GM18499 (cell line): Measurements from ENCODE around the gene DAB2IP.
"Not testable (repeated sequence)": the region's sequence is repeated elsewhere in the genome, so short reads cannot be mapped to it uniquely, and the experiment has no call there.

ENCODE experiments used
- ATAC-seq: cut with Tn5 transposase; IDR thresholded peaks from one replicate; pipeline ENCODE4 v1.9.1; 2021; ENCODE audit warnings: moderate number of reproducible peaks; ENCODE audit not compliant: insufficient read depth, unreplicated experiment

The DAB2IP gene

DNA sequence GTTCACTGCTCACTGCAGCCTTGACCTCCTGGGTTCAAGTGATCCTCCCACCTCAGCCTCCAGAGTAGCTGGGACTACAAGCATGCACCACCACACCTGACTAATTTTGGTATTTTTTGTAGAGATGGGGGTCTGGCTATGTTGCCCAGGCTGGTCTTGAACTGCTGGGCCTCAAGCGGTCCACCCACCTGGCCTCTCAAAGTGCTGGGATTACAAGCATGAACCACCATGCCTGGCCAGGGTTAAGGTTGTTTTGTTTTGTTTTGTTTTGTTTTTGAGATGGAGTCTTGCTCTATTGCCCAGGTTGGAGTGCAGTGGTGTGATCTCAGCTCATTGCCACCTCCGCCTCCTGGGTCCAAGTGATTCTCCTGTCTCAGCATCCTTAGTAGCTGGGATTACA is 28.0 kb upstream of the DAB2IP start:
- not testable (repeated sequence) for ATAC-seq

DNA sequence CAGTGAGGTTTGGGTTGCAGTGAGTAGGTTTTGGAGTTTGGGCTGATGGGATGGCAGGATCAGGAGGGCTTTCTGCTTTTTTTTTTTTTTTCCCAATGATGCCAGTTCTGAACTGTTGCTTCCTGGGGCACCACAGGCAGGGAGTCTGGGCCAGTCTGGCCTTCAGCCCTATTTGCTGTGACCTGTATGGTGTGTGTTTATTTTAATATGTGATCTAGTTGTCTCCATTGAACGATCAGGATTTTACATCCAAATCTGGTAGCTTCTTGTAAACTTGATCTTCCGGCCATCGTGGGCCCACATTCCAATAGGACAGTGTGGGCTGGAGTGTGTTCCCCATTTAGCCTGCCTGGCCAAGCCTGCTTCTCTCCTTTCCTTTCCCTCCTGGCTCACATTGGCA is 25.8 kb upstream of the DAB2IP start:
- ATAC-seq, result no peak

DNA sequence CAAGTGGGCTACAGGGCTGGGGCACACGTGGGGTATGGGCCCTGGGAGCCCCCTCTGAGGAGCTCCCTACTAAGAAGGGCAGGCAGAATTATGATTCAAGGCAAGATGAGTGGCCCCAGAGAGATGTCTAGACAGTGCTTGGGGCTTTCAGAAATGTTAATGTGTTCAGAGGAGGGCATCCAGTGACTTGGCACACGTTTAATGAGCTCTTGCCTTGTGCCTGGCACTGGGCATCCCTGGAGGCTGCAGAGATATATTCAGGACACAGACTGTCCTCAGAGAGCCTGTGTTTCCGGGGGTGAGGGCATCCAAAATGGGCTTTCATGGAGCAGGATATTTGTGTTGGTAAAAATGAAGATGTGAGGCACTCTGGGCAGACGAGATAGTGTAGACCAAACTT is 25.4 kb upstream of the DAB2IP start:
- no peak for ATAC-seq

DNA sequence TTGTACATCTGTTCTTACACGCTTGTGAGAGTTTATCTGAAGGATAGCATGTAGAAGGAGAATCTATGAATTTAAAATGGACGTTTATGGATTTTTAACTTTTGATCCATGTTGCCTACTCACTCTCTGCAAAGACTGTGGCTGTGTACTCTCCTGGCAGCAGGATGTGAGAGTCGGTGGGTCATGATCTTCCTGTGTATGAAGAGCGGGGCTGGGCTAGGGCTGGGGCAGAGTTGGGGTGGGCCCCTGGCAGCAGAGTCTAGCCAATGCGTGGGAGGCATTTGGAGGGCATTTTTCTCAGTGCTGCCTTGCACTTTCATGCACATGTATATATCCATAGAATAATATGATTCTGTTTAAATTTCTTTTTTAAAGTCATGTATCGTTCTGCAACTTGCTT is 24.0 kb upstream of the DAB2IP start:
- no peak for ATAC-seq

DNA sequence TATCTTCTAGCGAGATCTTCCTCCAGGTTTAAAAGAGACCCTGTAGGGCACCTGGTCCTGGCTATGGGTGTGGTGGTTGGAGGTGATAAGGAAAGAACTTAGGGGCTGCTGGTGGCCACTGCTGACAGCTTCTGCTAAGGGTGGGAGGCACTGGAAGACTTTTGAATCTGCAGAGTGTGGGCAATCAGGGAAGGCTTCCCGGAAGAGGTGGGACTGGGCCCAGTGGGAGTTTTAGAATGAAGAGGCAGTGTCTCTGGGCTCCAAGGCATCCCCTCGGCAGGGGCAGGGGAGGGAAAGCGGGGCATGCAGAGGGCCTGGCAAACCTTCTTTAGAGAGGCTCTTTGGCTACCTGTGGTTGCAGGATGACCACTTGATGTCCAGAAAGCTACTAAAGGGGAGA is 23.0 kb upstream of the DAB2IP start:
- ATAC-seq, result no peak

DNA sequence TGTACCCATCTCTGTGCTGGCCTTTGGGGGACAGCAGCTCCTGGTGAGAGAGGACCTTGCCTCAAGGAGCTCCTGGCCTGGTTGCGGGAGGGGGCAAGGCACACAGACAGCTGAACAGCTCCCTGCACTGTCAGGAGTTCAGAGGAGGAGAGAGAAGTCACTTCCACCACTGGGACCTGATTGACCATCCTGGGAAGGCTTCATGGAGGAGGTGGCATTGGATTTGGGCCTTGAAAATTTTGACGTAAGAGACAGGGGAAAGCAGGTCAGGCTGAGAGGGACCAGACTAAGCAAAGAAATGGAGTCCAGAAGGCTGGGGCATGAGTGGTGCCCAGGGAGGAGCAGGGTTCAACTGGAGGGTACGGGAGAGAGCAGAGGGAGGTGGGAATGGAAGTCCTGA is 20.3 kb upstream of the DAB2IP start:
- ATAC-seq, result no peak

DNA sequence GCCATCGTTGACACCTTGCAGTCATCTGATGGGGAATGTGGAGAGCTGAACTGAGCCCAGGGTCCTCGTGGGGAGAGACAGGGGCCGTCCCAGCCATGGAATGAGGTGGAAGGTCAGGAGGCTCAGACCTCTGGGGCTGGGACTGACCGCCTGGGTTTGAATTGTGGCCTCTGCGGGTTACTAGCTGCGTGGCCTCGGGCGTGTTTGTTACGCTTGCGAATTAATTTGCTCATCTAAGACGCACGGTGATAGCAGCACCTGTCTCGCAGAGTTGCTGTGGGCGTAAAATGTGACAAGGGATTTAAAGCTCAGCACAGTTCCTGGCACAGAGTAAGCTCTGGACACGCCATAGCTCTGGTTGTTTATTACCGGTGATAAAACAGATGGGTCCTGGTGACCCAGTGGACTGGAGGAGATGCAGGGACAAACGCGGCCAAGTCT is 19.4 kb upstream of the DAB2IP start:
- ATAC-seq, result no peak

DNA sequence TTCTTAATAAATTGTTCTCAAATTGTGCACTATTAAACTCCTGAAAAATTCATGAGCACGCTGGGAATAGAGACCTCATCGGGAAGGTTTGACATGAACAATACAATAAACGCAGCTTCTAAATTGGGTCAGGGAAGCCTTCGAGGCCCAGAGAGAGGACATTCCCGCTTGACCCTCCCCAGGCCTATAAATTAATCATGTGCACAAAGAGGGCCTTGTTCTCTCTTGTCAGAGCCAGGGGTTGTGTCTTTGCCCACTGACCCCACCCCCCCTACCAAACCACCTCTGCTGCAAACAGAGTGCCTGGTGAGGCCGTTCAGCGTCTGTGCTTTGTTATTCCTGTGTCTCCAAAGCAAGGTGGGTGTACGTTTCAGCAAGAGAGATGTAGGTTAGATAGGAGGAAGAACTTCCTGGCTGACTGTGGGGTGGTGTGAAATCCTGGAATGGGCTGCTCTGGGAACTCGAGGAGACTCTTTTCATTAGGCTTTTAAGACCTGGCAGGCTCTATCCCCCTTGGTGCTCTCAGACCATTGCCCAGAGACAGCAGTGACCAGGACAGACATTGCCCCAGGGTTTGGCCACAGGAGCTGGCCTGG is 18.2 kb upstream of the DAB2IP start:
- ATAC-seq, result no peak

DNA sequence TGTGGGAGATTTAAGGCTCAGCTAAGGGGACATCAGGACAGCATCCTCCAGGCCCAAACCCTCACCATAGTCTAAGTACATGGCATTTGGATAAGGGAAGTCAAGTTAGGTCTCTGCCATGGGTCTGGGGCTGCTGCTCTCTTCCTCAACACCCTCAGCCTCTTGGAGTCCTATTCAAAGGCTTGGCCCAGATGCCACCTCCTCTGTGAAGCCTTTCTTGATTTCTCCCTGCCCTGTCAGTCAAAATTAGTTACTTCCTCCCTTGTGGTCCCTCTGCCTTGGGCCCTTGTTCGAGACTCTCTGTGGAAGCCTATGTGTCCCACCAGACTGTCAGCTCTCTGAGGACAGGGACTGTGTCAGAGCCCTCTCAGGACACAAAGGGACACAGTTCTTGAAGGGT is 17.7 kb upstream of the DAB2IP start:
- ATAC-seq, result no peak

DNA sequence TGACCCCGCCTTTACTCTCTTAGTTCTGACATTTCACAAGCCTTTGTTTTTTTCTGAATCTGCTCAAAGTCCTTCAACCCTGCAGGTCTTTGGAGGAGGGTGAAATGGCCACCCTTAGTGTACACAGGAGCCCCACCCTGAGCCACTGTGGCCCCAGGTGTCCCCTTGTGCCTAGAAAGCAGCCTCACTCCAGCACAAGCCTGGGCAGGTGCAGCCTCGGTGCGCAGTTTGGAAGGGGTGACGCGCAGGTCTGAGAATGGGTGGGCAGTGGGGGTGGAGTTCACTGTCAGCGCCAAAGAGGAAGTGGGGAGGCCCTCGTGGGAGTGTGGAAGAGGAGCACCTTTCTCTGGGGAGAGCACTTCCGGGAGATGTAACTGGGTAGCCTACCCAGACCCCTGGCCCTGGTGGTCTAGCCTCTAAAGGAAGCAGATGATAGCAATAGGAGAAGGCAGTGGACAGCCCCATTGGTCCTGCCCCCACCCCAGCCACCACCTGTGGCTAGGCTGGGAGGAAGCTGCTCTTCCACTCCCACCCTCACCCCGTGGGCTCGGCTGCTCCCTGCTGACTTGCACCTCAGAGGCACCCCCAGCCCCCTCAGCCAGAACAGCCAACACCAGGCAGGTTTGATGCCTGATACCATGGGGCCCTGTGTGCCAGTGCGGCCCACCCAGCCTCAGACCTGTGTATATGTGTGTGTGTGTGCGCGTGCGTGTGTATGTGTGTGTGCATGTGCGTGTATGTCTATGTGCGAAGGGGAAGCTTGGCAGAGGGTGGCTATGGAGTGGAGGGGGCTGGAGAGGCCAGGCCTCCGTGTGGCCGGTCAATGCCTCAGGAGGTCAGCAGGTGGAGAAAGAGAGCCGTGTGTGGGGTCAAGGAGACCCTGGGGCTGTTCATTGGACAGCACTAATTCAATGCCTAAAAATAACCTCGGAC is 16.8 kb upstream of the DAB2IP start:
- ATAC-seq, result no peak

DNA sequence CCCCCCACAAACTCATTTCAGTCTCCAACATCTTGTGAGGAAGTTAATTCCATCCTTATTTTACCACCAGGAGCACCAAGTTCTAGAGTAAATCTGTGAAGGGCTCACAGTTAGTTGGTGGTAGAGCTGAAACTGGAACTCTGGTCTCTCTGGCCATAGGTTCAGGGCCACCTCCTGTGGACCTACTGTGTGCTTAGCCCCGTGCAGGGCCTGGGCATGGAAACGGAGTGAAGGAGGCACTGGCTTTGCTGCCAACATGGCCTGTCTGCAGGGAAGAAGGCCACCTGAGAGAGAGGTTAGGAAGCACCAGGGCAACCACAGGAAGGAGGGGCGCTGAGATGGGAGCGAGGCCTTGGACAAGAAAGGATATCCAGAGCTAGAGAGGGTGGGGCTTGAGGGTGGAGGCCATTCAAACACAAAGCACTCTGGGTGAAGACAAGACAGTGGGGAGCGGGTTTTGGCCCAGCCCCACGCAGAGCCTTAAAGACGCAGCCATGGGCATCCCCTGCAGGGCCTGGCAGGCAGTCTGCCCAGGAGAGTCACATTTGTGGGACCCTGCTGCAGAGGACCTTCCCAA is 16.0 kb upstream of the DAB2IP start:
- ATAC-seq, result no peak

DNA sequence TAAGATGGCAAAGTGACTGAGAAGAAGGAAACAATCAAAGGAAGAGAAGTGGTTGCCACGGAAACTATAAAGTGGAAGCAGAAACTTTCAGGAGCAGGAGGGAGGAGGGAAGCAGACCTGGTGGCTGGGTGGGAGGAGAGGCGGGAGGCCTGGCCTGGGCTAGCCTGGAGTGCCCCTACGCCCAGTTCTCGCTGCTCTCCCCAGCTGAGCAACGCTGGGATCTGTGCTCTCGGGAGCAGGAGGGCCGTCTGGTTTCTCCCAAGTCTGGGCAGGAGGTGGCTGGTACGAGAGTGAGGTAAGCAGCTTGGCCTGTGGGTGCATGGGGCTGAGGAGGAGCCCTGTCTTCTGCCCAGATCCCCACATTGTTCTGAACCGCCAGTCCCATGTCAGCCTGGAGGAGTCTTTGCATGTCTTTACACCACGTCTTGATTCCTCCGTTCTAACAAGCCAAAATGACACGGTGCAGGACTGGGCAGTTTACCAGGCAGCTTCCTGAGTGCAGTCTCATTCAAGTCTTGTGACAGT is 15.0 kb upstream of the DAB2IP start:
- no peak for ATAC-seq

DNA sequence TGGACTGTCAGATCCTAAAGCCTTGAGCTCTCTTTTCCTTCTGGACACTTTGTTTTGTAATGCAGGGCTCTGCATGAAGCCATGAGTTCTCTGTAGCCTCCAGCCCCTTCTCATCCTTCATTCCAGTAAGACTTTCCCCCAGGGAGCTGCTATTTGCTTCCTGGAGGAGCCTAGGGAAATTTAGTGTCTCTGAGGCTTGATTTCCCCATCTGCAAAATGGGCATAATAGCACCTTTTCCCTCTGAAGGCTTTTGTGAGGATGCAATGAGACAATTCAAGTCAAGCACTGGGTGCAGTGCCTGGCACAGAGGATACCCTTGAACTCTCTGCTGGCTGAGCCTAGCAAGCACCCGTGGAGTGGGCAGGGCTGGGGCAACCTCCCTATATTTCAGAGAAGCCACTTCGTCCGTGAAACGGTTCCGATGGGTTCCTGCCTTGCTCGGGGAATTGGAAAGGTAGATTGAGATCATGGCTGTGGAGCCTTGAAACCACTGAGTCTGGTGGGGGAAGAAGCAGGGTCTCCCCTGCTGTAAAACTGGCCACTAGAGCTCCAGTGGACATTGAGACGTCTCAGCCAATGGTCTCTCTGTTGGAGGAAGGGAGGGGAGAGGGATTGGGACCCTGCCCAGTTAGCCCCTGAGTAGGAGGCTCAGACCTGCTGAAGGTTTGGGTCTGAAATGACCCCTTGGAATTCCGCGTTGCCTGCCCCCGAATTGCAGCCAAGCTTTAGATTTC is 14.3 kb upstream of the DAB2IP start:
- ATAC-seq, result no peak

DNA sequence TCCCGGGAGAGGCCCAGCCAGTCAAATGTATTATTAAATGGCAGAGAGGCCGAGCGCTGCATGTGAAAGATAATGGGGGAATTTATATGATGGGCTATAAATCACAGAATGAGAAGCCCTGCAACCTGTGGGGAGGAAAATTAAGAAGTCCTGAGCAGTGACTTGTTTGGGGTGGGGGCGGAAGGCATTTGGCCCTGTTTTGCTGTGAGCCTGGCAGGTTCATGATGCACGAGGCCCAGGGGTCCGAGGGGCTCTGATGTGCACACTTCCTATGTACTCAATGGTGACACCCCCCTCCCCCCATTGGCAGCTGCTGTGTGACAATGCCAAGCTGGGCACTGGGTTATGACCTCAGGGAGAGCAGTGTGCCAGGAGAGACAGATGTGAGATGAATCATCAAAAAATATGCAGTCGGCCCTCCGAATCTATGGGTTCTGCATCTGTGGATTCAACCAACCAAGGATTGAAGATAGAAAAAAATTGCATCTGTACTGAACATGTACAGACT is 13.7 kb upstream of the DAB2IP start:
- no peak for ATAC-seq

DNA sequence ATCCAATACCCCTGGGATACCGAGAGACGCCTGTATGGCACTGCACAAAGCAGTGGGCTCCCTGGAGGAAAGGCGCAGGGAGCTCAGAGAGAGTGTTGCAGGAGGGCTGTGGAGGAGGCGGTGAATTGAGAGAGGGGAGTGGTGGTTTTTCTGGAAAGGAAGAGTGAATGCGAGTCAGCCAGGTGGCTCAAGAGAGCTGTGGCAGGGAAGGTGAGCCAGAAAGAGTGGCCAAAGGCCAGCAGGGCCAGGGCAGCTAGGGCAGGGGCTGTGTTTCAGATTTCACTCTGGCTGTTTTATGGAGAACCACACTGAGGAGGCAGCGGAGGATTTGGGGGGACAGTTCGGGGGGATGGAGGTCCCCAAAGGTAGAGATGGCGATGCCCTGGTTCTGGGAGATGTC is 13.0 kb upstream of the DAB2IP start:
- ATAC-seq, result no peak

DNA sequence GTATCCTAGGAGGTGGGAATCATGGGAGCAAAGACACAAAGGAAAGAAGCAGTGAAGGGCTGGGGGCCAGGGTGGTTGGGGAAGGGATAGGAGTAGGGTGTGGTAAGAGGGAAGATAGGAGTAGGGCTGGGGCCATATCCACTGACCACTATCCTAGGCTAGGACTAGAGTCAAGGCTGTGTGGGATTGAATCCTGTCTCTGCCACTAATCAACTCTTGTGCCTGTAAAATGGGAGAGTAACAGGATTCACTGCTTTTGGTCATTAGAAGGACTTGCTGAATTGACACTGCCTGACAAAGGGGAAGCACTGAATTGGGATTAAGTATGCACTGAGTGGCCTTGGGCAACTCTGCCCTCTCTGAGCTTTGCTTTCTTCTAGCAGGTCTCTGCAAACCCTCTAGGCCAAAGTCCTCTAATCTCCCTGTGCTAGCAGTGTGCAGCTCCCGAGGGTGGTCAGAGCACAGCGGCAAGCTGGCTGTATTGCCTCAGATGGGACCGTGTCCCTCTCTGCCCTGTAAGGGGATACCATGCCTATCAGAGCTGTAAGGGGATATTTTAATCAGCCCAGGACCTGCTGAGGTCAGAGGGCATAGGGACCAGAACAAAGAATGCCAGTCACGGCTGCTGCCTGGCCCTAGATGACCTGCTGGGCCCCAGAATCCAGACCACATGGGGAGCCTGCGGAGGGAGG is 12.4 kb upstream of the DAB2IP start:
- ATAC-seq, result no peak

DNA sequence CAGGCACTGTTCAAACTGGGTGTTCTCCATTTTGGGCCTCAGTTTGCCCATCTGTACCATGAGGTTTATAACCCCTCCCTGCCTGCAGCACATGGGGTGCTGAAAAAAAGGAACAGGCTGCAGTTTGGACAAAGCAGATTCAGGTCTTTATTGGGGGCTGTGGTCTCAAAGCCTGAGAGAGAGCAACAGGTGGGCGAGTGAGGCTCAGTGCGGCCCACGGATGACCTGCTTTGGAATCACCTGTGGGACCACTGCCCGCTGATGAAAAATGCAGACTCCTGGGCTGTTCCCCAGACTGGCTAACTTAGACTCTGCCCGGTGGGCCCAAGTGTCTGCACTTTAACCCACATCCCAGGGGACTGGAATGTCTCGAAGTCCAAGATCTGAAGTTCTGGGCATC is 11.8 kb upstream of the DAB2IP start:
- no peak for ATAC-seq

DNA sequence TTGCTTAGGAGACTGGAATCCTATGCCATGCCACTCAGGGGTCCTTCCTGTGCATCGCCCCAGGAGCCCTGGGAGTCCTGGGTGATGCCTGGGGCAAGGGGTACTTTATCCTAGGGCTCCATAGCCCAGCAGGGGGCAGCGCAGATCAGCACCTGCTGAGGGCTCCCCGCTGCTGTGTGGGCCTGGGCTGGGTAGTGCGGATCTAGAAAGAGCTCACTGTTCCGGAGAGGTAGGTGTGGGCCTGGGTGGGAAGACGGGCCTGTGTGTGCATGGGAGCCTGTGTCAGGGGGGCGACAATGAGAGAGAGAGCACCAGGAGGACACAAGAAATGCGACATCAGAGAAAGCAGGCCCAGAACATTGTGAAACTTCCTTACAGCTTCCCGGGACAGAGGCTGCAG is 11.4 kb upstream of the DAB2IP start:
- ATAC-seq, result no peak

DNA sequence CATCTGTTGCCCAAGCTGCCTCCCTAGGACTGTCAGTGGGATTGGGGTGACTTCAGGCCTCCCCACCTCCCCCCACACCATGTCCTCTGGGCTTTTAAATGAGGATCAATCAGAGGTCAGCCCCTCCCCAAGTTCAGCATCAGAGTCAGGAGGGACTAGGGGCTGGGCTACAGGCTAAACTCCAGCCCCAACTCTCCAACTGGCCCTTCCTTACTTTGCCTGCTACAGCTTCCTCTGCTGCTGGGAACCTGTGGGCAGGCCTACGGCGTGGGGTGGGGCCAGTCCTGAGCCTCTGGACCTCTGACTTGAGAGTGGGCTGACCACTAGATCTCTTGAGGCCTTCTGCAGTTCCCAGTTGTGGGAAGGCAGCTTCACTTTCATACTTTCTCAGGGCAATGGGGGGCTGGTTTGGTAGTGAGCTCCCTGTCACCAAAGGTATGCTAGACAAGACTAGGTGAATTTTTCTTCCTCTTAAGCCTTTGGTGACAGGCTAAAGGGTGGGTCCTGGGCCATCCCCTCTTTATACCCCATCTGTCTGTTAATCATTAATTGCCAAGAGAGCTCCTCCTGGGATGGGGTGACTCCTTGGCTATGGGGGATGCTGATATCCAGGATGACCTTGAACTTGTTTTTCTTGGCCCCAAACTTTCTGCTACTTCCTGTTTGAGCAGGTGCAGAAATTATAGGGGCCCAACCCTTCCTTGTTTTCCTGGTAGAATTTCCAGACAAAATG is 10.8 kb upstream of the DAB2IP start:
- ATAC-seq, result no peak
